SK-N-MC (cell line): ENCODE measurements around the gene ERICH2.

Experiments
- EZH2 ChIP-seq: fragments of 200-600 bp; sonication (generic); IDR thresholded peaks from one replicate; pipeline ENCODE4 v1.6.1; 2017; ENCODE audit warnings: antibody characterized with exemption
- POLR2AphosphoS5 ChIP-seq: IDR thresholded peaks from 2 replicates; pipeline ENCODE4 v1.6.1; 2012; ENCODE audit warnings: mild to moderate bottlenecking, low read depth, low read length, borderline replicate concordance

GRCh38 chr2:170736628-170737027 is 33.5 kb upstream of the ERICH2 start:
- TF ChIP-seq POLR2AphosphoS5 (no peak), EZH2 (no peak)
